Measurements from ENCODE around the gene XPNPEP3.

The XPNPEP3 gene

GRCh38 chr22:40877488-40877887, 20.5 kb downstream of the XPNPEP3 start:
- Histone ChIP-seq H3K36me3 (replicated peaks; ENCODE audit: insufficient read depth, low read length) (no peaks in the 10 kb centered on the region), H3K4me1 (ENCODE audit: low read length) (no peaks in the 10 kb centered on the region), H2AFZ (ENCODE audit: low read length) (no peak overlapping the region), H3K9ac (ENCODE audit: low read length) (no peak overlapping the region), H3K4me3 (ENCODE audit: low read length) (no peak overlapping the region), H3K79me2 (ENCODE audit: low read length) (no peaks in the 10 kb centered on the region), H4K20me1 (ENCODE audit: insufficient read depth, low read length) (no peaks in the 10 kb centered on the region), H3K4me2 (ENCODE audit: low read depth, low read length) (no peak overlapping the region), H3K27me3 (replicated peaks; ENCODE audit: insufficient read depth, low read length) (no peaks in the 10 kb centered on the region), H3K9me3 (replicated peaks; ENCODE audit: insufficient read depth, low read length) (no peaks in the 10 kb centered on the region), H3K9me2 (replicated peaks; ENCODE audit: insufficient read depth, low read length) (no peaks in the 10 kb centered on the region), H3K27ac (ENCODE audit: low read length) (no peak overlapping the region), H3F3A (ENCODE audit: insufficient read depth, low read length) (no peaks in the 10 kb centered on the region)
- no peak for DNase-seq
- TF ChIP-seq EZH2phosphoT487 (IDR thresholded peaks at IDR 0.05; ENCODE audit: low read length) (no peak), EZH2 (optimal IDR thresholded peaks at IDR 0.05; ENCODE audit: low read depth, low read length) (no peak), CTCF (IDR thresholded peaks at IDR 0.05; ENCODE audit: low read length) (no peak)

DNA sequence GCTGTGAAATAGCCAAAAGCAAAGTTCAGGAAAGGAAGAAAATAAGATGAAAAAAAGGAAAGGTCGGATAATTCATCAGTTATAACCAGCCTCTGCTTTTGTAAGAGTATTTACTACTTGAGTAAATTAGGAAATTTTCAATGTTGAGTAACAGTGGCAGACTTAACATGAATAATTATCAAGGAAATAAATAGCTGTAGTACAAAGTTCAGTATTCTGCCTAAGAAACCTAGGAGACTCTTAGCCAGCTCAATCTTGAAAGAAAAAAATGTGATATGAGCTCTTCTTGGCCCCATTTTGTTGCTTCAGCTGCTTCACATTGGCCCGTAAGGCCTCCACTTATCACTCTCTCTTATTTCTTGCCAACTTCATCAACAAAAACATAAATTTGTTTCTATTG, 22.0 kb downstream of the XPNPEP3 start:
- no peaks in the 10 kb centered on the region for H3K9me3 ChIP-seq (replicated peaks; ENCODE audit: insufficient read depth, low read length)
- no peaks in the 10 kb centered on the region for H4K20me1 ChIP-seq (ENCODE audit: insufficient read depth, low read length)
- H3K4me1 ChIP-seq (ENCODE audit: low read length) = no peaks in the 10 kb centered on the region
- H2AFZ ChIP-seq (ENCODE audit: low read length) = no peak overlapping the region
- no peaks in the 10 kb centered on the region for H3K9me2 ChIP-seq (replicated peaks; ENCODE audit: insufficient read depth, low read length)
- H3K4me3 ChIP-seq (ENCODE audit: low read length) = no peak overlapping the region
- TF ChIP-seq EZH2 (optimal IDR thresholded peaks at IDR 0.05; ENCODE audit: low read depth, low read length) = no peak
- TF ChIP-seq EZH2phosphoT487 (IDR thresholded peaks at IDR 0.05; ENCODE audit: low read length) = no peak
- no peak for TF ChIP-seq CTCF (IDR thresholded peaks at IDR 0.05; ENCODE audit: low read length)
- H3K9ac ChIP-seq (ENCODE audit: low read length) = no peak overlapping the region
- no peaks in the 10 kb centered on the region for H3K27me3 ChIP-seq (replicated peaks; ENCODE audit: insufficient read depth, low read length)
- H3F3A ChIP-seq (ENCODE audit: insufficient read depth, low read length) = no peaks in the 10 kb centered on the region
- H3K79me2 ChIP-seq (ENCODE audit: low read length) = no peaks in the 10 kb centered on the region
- H3K27ac ChIP-seq (ENCODE audit: low read length) = no peak overlapping the region
- no peak for DNase-seq
- H3K4me2 ChIP-seq (ENCODE audit: low read depth, low read length) = no peak overlapping the region
- no peaks in the 10 kb centered on the region for H3K36me3 ChIP-seq (replicated peaks; ENCODE audit: insufficient read depth, low read length)

GRCh38 chr22:40889116-40889515, 32.2 kb downstream of the XPNPEP3 start:
- Histone ChIP-seq H3K27me3 (replicated peaks; ENCODE audit: insufficient read depth, low read length) (no peaks in the 10 kb centered on the region), H3K36me3 (replicated peaks; ENCODE audit: insufficient read depth, low read length) (peaks cover 4% of the 10 kb centered on the region; the same call in 1 of the 2 replicates), H3K4me1 (ENCODE audit: low read length) (no peaks in the 10 kb centered on the region), H3K79me2 (ENCODE audit: low read length) (no peaks in the 10 kb centered on the region), H4K20me1 (ENCODE audit: insufficient read depth, low read length) (no peaks in the 10 kb centered on the region), H3K9ac (ENCODE audit: low read length) (no peak overlapping the region), H3K4me2 (ENCODE audit: low read depth, low read length) (no peak overlapping the region), H3F3A (ENCODE audit: insufficient read depth, low read length) (no peaks in the 10 kb centered on the region), H3K27ac (ENCODE audit: low read length) (no peak overlapping the region), H3K4me3 (ENCODE audit: low read length) (no peak overlapping the region), H2AFZ (ENCODE audit: low read length) (no peak overlapping the region), H3K9me3 (replicated peaks; ENCODE audit: insufficient read depth, low read length) (no peaks in the 10 kb centered on the region), H3K9me2 (replicated peaks; ENCODE audit: insufficient read depth, low read length) (no peaks in the 10 kb centered on the region)
- TF ChIP-seq CTCF (IDR thresholded peaks at IDR 0.05; ENCODE audit: low read length) (no peak), EZH2phosphoT487 (IDR thresholded peaks at IDR 0.05; ENCODE audit: low read length) (no peak), EZH2 (optimal IDR thresholded peaks at IDR 0.05; ENCODE audit: low read depth, low read length) (no peak)
- DNase-seq = no peak

Data from MM.1S (cell line).